Measurements from ENCODE around the gene ZNF276. TPM values are rescaled to one million over a fixed set of nuclear protein-coding genes. Genes with fewer than 3 reads are reported as not detected.
A peak's percentile ranks its signal among the peaks of the same experiment; 100 is the strongest.

Gene ZNF276
- total RNA-seq, 1 experiment from 2014 or later: 18.6 TPM

GRCh38 chr16:89721546-89722391, 432 bp downstream of the ZNF276 start:
- H3K79me2 ChIP-seq (ENCODE audit: insufficient read depth, low read length): no peaks in the 10 kb centered on the region
- H3K4me2 ChIP-seq (ENCODE audit: insufficient read depth, insufficient read length, low read length): peak overlapping the region; percentile 64

More at GRCh38 chr16:89721546-89722391, 432 bp downstream of the ZNF276 start:
- H3K9ac ChIP-seq (ENCODE audit: extremely low read depth, insufficient read length, low read length): no peak overlapping the region
- no peak overlapping the region for H2AFZ ChIP-seq (ENCODE audit: low read length)
- peaks cover 9% of the 10 kb centered on the region; the same call in 1 of the 2 replicates for H3K27me3 ChIP-seq (ENCODE audit: insufficient read depth, low read length)
- no peak overlapping the region for H3K4ac ChIP-seq (ENCODE audit: low read depth, low read length)
- no peak for DNase-seq
- H3K9me3 ChIP-seq (ENCODE audit: control insufficient read depth, low read depth, low read length): no peaks in the 10 kb centered on the region
- no CpG with 5 or more reads among the region's 112 CpGs for WGBS (ENCODE audit: extremely low coverage, insufficient read length, low lambda C conversion rate)
- H3K56ac ChIP-seq (ENCODE audit: insufficient read length, low read depth, low read length): no peak overlapping the region
- H3K27ac Mint-ChIP-seq: no peak overlapping the region
- no peak overlapping the region for H2BK120ac ChIP-seq (ENCODE audit: low read depth, low read length, poor library complexity, severe bottlenecking)
- no peaks in the 10 kb centered on the region for H4K20me1 ChIP-seq (ENCODE audit: control insufficient read depth, insufficient read depth, insufficient read length)
- H3T11ph ChIP-seq (ENCODE audit: low read length): no peak overlapping the region
- H4K8ac ChIP-seq (replicated peaks; ENCODE audit: insufficient read length, low read depth, low read length): no peak overlapping the region
- H3K9me3 Mint-ChIP-seq: no peaks in the 10 kb centered on the region
- no peaks in the 10 kb centered on the region for H3K4me1 ChIP-seq (ENCODE audit: insufficient read depth, low read length)
- H2BK5ac ChIP-seq (ENCODE audit: insufficient read length, low read length): no peak overlapping the region
- H2BK15ac ChIP-seq (ENCODE audit: low read depth, low read length): no peak overlapping the region
- no peaks in the 10 kb centered on the region for H3K79me1 ChIP-seq (ENCODE audit: insufficient read depth, low read depth, low read length, poor library complexity, severe bottlenecking)
- no peak overlapping the region for H3K18ac ChIP-seq (ENCODE audit: insufficient read length, low read depth, low read length)
- H3K36me3 Mint-ChIP-seq (ENCODE audit: insufficient read depth in 1 of 3, low read depth in 3 of 3): peaks cover 24 to 36% (median 30%) of the 10 kb centered on the region in 3 experiments
- no peak overlapping the region for H4K5ac ChIP-seq (ENCODE audit: insufficient read length, low read depth, low read length)
- no peak for TF ChIP-seq CTCF (conservative IDR thresholded peaks at IDR 0.05)
- no peak overlapping the region for H2BK12ac ChIP-seq (ENCODE audit: insufficient read length, low read depth, low read length)
- no peak overlapping the region for H2AK5ac ChIP-seq (ENCODE audit: insufficient read length, low read length)
- no peak overlapping the region for H2BK20ac ChIP-seq (ENCODE audit: low read depth, low read length, poor library complexity, severe bottlenecking)
- H3K23me2 ChIP-seq (ENCODE audit: insufficient read length, low read depth, low read length, poor library complexity, severe bottlenecking): peaks cover 18% of the 10 kb centered on the region
- peaks cover 14 to 15% of the 10 kb centered on the region in 2 experiments for H3K4me1 Mint-ChIP-seq
- no peak overlapping the region for H3K23ac ChIP-seq (ENCODE audit: insufficient read length, low read depth, low read length)
- H3K4me3 Mint-ChIP-seq: peak overlapping the region; percentile 76
- no peak overlapping the region for H3K27ac ChIP-seq (ENCODE audit: insufficient read length, low read depth, low read length)
- H3K14ac ChIP-seq (ENCODE audit: insufficient read depth, low read length): no peak overlapping the region
- no peak overlapping the region for H4K91ac ChIP-seq (ENCODE audit: insufficient read length, low read depth, low read length)
- peaks cover 52% of the 10 kb centered on the region for H3K27me3 Mint-ChIP-seq (ENCODE audit: low read depth)

Data from H9 (cell line).